HG02938 (cell line): ENCODE results near the gene ECEL1.

ENCODE experiments used
- ATAC-seq: cut with Tn5 transposase; IDR thresholded peaks from one replicate; pipeline ENCODE4 v1.9.1; 2021; ENCODE audit warnings: mild to moderate bottlenecking, moderate library complexity; ENCODE audit not compliant: unreplicated experiment

ECEL1 gene

GRCh38 chr2:232485348-232485756, 2.3 kb downstream of the ECEL1 start:
- ATAC-seq, result no peak

- no peak for ATAC-seq
Measured at GRCh38 chr2:232484628-232485347, 2.8 kb downstream of the ECEL1 start.

- no peak for ATAC-seq
Measured at GRCh38 chr2:232483923-232484627, 3.6 kb downstream of the ECEL1 start.

- ATAC-seq, result no peak
Measured at GRCh38 chr2:232483311-232483922, 4.2 kb downstream of the ECEL1 start.

GRCh38 chr2:232482301-232483238, 5.1 kb downstream of the ECEL1 start:
- no peak for ATAC-seq

GRCh38 chr2:232481322-232482140, 6.1 kb downstream of the ECEL1 start:
- ATAC-seq, result no peak

GRCh38 chr2:232480201-232481190, 7.1 kb downstream of the ECEL1 start:
- ATAC-seq, result no peak

- ATAC-seq, result no peak
Measured at GRCh38 chr2:232479341-232480200, 8.1 kb downstream of the ECEL1 start.

GRCh38 chr2:232478571-232479340, 8.9 kb downstream of the ECEL1 start:
- ATAC-seq, result no peak

GRCh38 chr2:232477751-232478510, 9.7 kb downstream of the ECEL1 start:
- no peak for ATAC-seq

GRCh38 chr2:232476791-232477190, 10.8 kb downstream of the ECEL1 start:
- no peak for ATAC-seq

- ATAC-seq, result no peak
Measured at GRCh38 chr2:232476045-232476444, 11.6 kb downstream of the ECEL1 start.

- no peak for ATAC-seq
Measured at GRCh38 chr2:232473467-232473890, 14.2 kb downstream of the ECEL1 start.

GRCh38 chr2:232466221-232466620, 21.4 kb downstream of the ECEL1 start:
- no peak for ATAC-seq

- ATAC-seq, result no peak
Measured at GRCh38 chr2:232465061-232465460, 22.6 kb downstream of the ECEL1 start.

- ATAC-seq, result no peak
Measured at GRCh38 chr2:232464544-232464885, 23.1 kb downstream of the ECEL1 start.
